Stomach (tissue), 9 donors: Measurements from ENCODE around the gene TRANK1. TPM values are rescaled to one million over a fixed set of nuclear protein-coding genes. Genes with fewer than 3 reads are reported as not detected.
A peak's percentile ranks its signal among the peaks of the same experiment; 100 is the strongest.

Source experiments
- DNase-seq, 2 donors: peaks; one replicate each; pipeline versions ENCODE4 v3.0.0 to v3.0.0-alpha.2; 2013 to 2019
- H3K27ac ChIP-seq, 5 donors: fragments of 200-600 bp in 4 of 5; sonication (generic) in 4 of 5; one replicate each; pipeline ENCODE4 v1.5.1; 2013 to 2019; ENCODE audit warnings: mild to moderate bottlenecking in 1 of 5, moderate library complexity in 1 of 5
- H3K27me3 ChIP-seq, 3 donors: fragments of 200-600 bp; sonication (generic); one replicate each; pipeline ENCODE4 v1.5.1; 2017 to 2019; ENCODE audit warnings: mixed run types in 1 of 3
- H3K36me3 ChIP-seq, 4 donors: fragments of 200-600 bp; sonication (generic); 1 replicate in 3 of 4; 2 replicates in 1 of 4; pipeline ENCODE4 v1.5.1; 2016 to 2019
- H3K4me1 ChIP-seq, 4 donors: fragments of 200-600 bp; sonication (generic); one replicate each; pipeline ENCODE4 v1.5.1; 2016 to 2019
- H3K4me3 ChIP-seq, 4 donors: fragments of 200-600 bp; sonication (generic) in 3 of 4; one replicate each; pipeline ENCODE4 v1.5.1; 2016 to 2019; ENCODE audit warnings: mild to moderate bottlenecking in 1 of 4
- H3K9me3 ChIP-seq, 4 donors: fragments of 200-600 bp; sonication (generic); one replicate each; pipeline ENCODE4 v1.5.1; 2016 to 2019
- CTCF ChIP-seq, 7 experiments: fragments of 450-650 bp in 4 of 7; fragments of 200-600 bp in 3 of 7; sonication (generic) in 3 of 7; IDR thresholded peaks; one replicate each; pipeline ENCODE4 v1.5.1; 2016 to 2019; ENCODE audit warnings: antibody characterized with exemption in 7 of 7, control low read depth in 2 of 7, mild to moderate bottlenecking in 1 of 7
- EP300 ChIP-seq: sonication (generic); formaldehyde crosslinking; IDR thresholded peaks from one replicate; pipeline ENCODE4 v1.6.1; 2017; ENCODE audit warnings: antibody characterized with exemption
- POLR2A ChIP-seq, 4 donors: fragments of 450-650 bp; IDR thresholded peaks; one replicate each; pipeline ENCODE4 v1.6.1; 2016; ENCODE audit warnings: antibody characterized with exemption in 4 of 4, control low read depth in 2 of 4, mild to moderate bottlenecking in 1 of 4, moderate library complexity in 1 of 4
- POLR2AphosphoS5 ChIP-seq, 3 donors: sonication (generic); formaldehyde crosslinking; IDR thresholded peaks; one replicate each; pipeline ENCODE4 v1.6.1; 2016; ENCODE audit warnings: antibody characterized with exemption in 3 of 3
- WGBS, 5 donors: extraction: QIAGEN DNeasy Blood & Tissue Kit in 3 of 5; methylation state at CpG; one replicate each; pipeline versions ENCODE4 v1.1.5 to v1.1.7; 2013 to 2018; 5-methylcytosine and 5-hydroxymethylcytosine counted together
- intact Hi-C: fragments of 100-400 bp; cut with DNase I; formaldehyde crosslinking; loops from one replicate; pipeline ENCODE4 v1.15.1; 2023; ENCODE audit warnings: low total_unique reads
- polyA plus RNA-seq, 3 donors: library from polyadenylated mRNA; stranded (reverse); fragments of 200-250 nt; gene quantifications; one replicate each; pipeline ENCODE4 v1.2.3, GENCODE V29; 2013
- total RNA-seq, 5 donors: library from RNA; depleted of rRNA; stranded (reverse); fragments of >200 nt; gene quantifications; one replicate each; pipeline versions ENCODE4 v1.1.0 to v1.2.3, GENCODE V29; 2014 to 2016
- donor health status: healthy with polysubstance abuse.
- donor health status: Bipolar disorder and iron deficiency.
- donor health status: healthy.

The TRANK1 gene
- total and polyA plus RNA-seq, 8 donors, result 1.2 to 27.2 (median 6.4) TPM

GRCh38 chr3:36944012-36944640 is 728 bp downstream of the TRANK1 start:
- H3K4me1 ChIP-seq, result peaks cover 6 to 39% (median 24%) of the 10 kb centered on the region in 4 donors
- peak overlapping the region; percentile 33 to 86 (median 81) for H3K27ac ChIP-seq
- no peak for TF ChIP-seq EP300
- no peak for TF ChIP-seq POLR2A (IDR thresholded peaks at IDR 0.05)
- peak in 1 of 3 donors; percentile 16 for TF ChIP-seq POLR2AphosphoS5 (IDR thresholded peaks at IDR 0.05)
- 0 to 8% (median 1%) methylated on average over 13 to 56 of the region's 56 CpGs for WGBS, 5 donors
- intact Hi-C loops, result no loop called here
- peak; percentile 57 to 87 for DNase-seq
- peak overlapping the region; percentile 65 to 91 (median 78) for H3K4me3 ChIP-seq
- no peaks in the 10 kb centered on the region for H3K36me3 ChIP-seq
- peaks cover 9 to 15% (median 12%) of the 10 kb centered on the region in 4 donors for H3K9me3 ChIP-seq
- no peaks in the 10 kb centered on the region for H3K27me3 ChIP-seq

DNA sequence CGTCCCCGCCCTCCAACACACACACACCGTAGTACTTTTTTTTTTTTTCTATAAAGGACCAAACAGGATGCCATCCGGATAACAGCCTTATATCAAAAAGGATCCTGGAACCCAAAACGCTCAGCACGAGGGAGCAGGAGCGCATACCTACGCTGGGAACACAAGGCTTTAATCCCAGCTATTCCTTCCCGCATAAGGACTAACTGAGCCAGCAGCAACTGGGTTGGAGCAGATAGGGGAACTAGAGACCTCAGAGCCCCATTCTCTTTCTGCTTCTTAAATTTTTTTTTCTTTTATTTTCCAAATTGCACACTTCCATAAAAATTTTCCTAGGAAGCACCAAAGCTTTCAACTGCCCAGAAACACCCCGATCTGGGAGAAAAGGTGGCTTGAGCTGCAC is 1.3 kb downstream of the TRANK1 start:
- H3K9me3 ChIP-seq, result peaks cover 9 to 15% (median 12%) of the 10 kb centered on the region in 4 donors
- peak in 1 of 2 donors; percentile 22 for DNase-seq
- peak overlapping the region in 4 of 5 donors; percentile 69 to 86 (median 82) for H3K27ac ChIP-seq
- H3K27me3 ChIP-seq, result no peaks in the 10 kb centered on the region
- TF ChIP-seq EP300, result no peak
- TF ChIP-seq POLR2AphosphoS5 (IDR thresholded peaks at IDR 0.05), result no peak
- TF ChIP-seq CTCF (IDR thresholded peaks at IDR 0.05), result no peak
- no peak for TF ChIP-seq POLR2A (IDR thresholded peaks at IDR 0.05)
- H3K36me3 ChIP-seq, result no peaks in the 10 kb centered on the region
- H3K4me3 ChIP-seq, result peak overlapping the region; percentile 65 to 91 (median 78)
- 11 to 31% (median 25%) methylated on average over 10 of the region's 10 CpGs for WGBS, 5 donors
- intact Hi-C loops, result no loop called here
- peaks cover 6 to 39% (median 24%) of the 10 kb centered on the region in 4 donors for H3K4me1 ChIP-seq

DNA sequence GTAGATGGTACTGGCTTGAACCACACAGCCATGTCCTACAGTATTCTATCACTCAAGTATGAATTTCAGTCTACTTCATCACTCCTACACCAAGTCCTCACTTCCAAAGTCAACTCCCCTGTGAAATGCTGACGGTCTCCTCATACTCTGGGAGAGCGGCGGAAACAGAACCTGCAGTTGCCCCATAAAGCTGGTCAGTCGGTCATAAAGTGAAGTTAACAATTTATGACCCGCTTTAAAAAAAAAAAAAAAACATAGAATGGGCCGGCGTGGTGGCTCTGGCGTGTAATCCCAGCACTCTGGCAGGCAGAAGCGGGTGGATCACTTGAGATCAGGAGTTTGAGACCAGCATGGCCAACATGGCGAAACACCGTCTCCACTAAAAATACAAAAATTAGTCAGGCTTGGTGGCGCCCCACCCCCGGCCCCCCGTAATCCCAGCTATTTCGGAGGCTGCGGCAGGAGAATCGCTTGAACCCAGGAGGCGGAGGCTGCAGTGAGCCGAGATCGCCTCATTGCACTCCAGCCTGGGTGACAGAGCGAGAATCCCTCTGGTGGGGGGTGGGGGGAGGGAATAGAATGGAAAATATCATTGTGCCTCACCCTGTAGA is 2.1 kb downstream of the TRANK1 start:
- intact Hi-C loops, result no loop called here
- no peak for DNase-seq
- no peak overlapping the region for H3K4me3 ChIP-seq
- H3K27ac ChIP-seq, result no peak overlapping the region
- no peaks in the 10 kb centered on the region for H3K36me3 ChIP-seq
- 96 to 99% (median 98%) methylated on average over 21 of the region's 21 CpGs for WGBS, 5 donors
- H3K9me3 ChIP-seq, result peaks cover 5 to 7% (median 6%) of the 10 kb centered on the region in 4 donors
- no peaks in the 10 kb centered on the region for H3K27me3 ChIP-seq
- TF ChIP-seq POLR2A (IDR thresholded peaks at IDR 0.05), result no peak
- no peak for TF ChIP-seq EP300
- no peak for TF ChIP-seq POLR2AphosphoS5 (IDR thresholded peaks at IDR 0.05)
- peaks cover 6 to 43% (median 24%) of the 10 kb centered on the region in 4 donors for H3K4me1 ChIP-seq

GRCh38 chr3:36941658-36942057 is 3.2 kb downstream of the TRANK1 start:
- Histone ChIP-seq H3K27me3 (no peaks in the 10 kb centered on the region), H3K9me3 (no peaks in the 10 kb centered on the region), H3K4me3 (no peak overlapping the region), H3K4me1 (peaks cover 6 to 43% (median 24%) of the 10 kb centered on the region in 4 donors), H3K27ac (no peak overlapping the region), H3K36me3 (no peaks in the 10 kb centered on the region)
- TF ChIP-seq CTCF (IDR thresholded peaks at IDR 0.05) (no peak), POLR2AphosphoS5 (IDR thresholded peaks at IDR 0.05) (no peak), POLR2A (IDR thresholded peaks at IDR 0.05) (no peak), EP300 (no peak)
- intact Hi-C loops, result no loop called here
- DNase-seq, result no peak
- WGBS, 5 donors, result 62 to 83% (median 72%) methylated on average over 3 of the region's 3 CpGs

DNA sequence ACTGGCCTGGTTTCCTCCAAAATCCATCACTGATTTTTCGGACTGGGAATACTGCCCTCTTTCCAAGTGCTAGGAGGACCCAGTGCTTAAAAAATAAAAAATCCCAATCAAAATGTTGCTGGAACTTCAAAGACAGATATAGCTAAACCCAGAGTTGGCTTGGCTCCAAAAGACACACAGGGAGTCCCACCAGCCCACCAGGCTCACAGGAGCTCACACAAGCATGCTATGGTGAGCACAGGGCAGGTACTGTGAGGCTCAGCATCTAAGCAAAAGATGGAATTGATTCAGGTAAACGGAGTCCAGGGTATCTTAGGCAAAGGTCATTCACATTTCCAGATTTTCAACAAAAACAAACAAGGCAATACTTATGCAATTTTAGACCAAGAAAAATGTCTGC is 3.7 kb downstream of the TRANK1 start:
- no peak for TF ChIP-seq CTCF (IDR thresholded peaks at IDR 0.05)
- TF ChIP-seq POLR2AphosphoS5 (IDR thresholded peaks at IDR 0.05), result no peak
- TF ChIP-seq EP300, result no peak
- TF ChIP-seq POLR2A (IDR thresholded peaks at IDR 0.05), result no peak
- intact Hi-C loops, result no loop called here
- Histone ChIP-seq H3K27me3 (no peaks in the 10 kb centered on the region), H3K36me3 (no peaks in the 10 kb centered on the region), H3K4me3 (no peak overlapping the region), H3K4me1 (peaks cover 6 to 43% (median 24%) of the 10 kb centered on the region in 4 donors), H3K27ac (no peak overlapping the region), H3K9me3 (no peaks in the 10 kb centered on the region)
- WGBS, 5 donors, result 87 to 93% (median 92%) methylated on average over 2 of the region's 2 CpGs
- DNase-seq, result no peak
